ENCODE results near the gene SLAMF9. TPM values are rescaled to one million over a fixed set of nuclear protein-coding genes. Genes with fewer than 3 reads are reported as not detected.
"Not testable (repeated sequence)": the region's sequence is repeated elsewhere in the genome, so short reads cannot be mapped to it uniquely, and the experiment has no call there.

SLAMF9 gene
- total RNA-seq, 1 experiment from 2014 or later: not detected

DNA sequence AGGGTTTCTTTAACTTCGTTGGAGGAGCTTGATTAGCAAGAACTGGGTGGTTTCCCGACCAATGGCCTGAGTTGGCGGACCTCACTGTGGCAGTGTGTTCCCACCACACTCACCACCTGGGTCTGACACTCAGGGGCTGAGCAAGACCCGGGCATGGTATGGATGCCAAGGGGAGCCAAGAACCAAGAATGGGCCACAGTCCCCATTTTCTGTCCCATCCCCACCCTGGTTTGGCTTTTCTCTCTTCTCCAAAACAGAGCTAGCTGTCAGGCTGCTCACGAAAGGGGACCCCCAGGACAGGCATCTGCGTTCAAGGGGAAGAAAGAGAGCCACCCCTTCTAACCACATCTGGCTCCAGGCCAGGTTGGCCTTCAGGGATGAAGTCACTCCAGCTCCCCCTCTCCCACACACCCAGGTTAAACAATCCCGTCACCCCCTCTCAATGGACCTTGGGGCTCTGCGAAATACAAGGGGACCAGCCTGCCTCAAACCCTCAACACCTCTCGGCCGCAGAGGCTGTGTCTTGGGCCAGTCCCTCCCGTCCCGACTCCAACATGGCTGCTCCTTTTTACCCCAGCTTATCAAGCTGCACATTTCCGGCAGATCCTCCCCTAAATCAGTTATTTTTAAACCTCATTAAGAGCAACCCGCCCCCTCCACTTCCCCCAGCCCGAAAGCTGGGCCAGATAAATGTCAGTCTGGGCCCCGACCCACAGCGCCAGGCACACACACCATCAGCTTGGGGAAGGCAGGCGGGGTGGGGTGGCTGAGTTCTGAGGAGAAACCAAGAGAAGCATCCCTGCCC is 32.1 kb downstream of the SLAMF9 start:
- peak; percentile 59 for DNase-seq (ENCODE audit: low read depth)

DNA sequence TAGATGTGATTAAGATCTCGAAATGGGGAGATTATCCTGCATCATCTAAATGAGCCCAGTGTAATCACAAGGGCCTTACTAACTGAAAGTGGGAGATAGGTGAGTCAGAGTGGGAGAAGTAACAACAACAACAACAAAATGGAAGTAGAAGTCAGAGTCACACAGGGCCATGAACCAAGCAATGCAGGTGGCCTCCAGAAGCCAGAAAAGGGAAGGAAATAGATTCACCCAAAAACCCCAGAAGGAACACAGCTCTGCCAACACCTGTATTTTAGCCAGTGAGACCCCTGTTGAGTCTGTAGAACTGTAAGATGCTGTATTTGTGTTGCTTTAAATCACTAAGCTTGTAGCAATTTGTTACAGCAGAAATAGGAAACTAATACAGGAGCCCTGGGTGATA is 32.8 kb downstream of the SLAMF9 start:
- peak; percentile 53 for DNase-seq (ENCODE audit: low read depth)

DNA sequence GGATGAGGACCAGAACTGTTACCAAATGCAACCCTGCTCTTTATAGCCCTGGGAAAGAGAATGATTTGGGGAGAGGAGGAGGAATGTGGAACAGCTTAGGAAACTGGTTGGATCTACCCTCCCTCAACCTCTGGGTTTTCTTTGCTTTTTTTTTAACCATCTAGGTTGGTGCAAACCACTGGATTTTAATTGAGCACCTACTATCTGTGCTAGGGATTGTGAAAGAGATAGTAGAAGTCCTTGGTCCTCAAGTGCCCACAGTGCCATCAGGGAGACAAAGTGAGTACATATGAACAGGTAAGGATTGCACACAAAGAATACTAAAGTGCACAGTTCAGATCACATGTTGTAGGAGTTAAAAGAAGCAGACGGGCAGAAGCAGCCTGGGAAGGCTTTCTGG is 33.4 kb downstream of the SLAMF9 start:
- no peak for DNase-seq (ENCODE audit: low read depth)

DNA sequence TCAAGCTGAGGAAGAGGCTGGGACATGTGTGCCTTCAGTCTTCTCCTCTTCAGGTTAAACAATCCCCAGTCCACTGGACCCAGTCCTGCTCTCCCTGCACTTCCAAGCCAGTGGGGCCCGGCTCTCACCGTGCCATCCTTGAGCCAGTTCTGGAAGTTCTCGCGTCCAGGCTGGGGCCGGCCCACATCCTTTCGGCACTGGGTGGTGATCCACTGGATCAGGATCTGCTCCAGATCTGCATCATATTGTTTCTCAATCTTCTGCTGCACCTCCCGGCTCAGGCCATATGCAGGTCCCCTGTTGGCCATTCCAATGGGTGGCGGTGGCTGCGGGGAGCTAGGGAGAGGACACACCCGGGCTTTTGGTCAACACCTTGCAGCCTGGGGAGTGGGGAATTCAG is 33.8 kb downstream of the SLAMF9 start:
- DNase-seq (ENCODE audit: low read depth): no peak

DNA sequence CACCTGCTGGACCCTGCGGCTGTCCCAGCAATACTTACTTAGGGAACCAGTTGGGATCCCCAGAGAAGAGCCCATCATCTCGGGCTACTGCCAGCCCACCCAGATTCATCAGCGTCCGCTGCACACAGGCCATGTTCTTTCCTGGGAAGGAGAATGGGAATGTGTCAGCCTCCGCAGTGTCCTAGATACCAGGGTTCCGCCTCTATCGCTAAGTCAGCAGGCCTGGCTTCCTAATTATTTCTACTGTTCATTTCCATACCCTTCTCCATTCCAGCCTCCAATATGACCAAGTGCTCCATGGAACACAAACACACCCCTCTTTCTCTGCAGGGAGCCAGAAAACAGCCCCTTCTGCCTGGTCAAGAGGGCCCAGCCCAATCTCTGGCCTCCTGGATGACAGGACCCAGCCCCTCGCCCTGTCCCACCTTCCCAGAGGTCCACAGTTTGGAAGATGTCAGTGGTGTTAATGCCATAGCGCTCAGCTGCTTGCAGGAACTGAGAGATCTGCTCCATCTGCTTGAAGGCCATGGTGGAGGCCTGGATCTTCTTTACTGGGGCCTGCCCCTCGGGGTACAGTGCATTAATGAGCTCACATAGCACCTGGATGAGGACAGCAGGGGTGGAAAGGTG is 34.7 kb downstream of the SLAMF9 start:
- DNase-seq (ENCODE audit: low read depth): no peak

DNA sequence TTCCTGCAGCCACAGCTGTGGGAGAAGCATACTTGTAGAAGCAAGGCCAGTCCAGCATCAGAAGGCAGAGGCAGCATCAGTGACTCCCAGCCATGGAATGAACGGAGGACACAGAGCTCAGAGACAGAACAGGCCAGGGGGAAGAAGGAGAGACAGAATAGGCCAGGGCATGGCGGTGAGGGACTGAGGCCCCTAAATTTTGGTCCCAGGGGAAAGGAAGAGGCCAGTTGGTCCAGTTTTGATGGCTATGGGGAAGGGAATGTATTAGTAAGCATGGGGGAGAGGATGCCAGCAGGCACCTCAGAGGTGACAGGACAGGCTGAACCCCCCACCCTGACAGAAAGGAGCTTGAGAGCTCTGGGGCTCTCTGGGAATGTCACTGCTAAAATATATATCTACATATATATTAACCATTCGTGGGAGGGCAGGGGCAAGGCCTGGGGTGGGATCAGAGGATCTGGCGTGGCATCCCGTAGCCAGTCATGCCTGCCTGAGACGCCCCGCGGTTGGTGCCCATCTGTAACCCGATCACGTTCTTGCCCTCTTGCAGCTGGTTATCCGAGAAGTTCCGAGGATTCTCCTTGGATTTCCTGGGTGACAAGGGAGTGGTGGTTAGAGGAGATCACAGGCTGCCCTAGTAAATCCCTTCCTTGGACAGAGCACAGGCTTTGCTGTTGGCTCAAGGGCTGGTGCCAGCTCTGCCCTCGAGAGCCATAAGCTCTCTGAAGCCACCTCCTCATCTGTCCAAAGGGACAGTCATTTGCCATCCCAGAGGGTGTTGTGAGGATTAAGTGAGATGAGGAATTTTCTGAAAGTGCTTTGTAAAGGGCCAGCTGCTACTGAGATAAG is 35.5 kb downstream of the SLAMF9 start:
- DNase-seq (ENCODE audit: low read depth): no peak

DNA sequence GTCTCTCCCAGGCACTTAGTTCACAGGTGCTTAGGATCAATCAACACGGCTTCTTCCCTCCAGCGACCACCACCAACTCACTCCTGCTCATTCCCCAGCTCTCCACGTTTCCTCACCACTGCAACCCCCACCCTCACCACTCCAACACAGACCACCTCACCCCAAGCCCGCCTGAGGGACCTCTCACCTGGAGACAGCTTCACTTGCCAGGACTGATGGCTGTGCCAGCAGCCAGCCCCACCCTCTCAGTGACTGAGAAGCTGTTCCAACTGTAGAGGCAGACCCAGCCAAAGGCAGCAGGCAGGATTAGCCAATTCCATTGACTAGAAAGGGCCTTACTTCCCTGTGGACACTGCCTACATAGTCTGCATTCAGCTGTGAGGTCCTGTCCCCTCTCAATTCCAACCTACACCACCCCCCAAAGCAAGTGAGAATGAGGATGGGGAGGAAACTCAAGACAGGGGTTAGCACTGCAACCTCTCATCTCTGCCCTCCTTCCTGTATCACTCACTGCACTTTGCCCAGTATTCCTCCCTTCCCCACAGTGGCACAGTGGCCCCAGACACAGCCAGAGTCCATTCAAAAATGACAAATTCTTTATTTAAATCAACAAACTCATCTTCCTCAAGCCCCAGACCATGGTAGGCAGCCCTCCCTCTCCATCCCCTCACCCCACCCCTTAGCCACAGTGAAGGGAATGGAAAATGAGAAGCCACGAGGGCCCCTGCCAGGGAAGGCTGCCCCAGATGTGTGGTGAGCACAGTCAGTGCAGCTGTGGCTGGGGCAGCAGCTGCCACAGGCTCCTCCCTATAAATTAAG is 36.3 kb downstream of the SLAMF9 start:
- DNase-seq (ENCODE audit: low read depth): no peak

DNA sequence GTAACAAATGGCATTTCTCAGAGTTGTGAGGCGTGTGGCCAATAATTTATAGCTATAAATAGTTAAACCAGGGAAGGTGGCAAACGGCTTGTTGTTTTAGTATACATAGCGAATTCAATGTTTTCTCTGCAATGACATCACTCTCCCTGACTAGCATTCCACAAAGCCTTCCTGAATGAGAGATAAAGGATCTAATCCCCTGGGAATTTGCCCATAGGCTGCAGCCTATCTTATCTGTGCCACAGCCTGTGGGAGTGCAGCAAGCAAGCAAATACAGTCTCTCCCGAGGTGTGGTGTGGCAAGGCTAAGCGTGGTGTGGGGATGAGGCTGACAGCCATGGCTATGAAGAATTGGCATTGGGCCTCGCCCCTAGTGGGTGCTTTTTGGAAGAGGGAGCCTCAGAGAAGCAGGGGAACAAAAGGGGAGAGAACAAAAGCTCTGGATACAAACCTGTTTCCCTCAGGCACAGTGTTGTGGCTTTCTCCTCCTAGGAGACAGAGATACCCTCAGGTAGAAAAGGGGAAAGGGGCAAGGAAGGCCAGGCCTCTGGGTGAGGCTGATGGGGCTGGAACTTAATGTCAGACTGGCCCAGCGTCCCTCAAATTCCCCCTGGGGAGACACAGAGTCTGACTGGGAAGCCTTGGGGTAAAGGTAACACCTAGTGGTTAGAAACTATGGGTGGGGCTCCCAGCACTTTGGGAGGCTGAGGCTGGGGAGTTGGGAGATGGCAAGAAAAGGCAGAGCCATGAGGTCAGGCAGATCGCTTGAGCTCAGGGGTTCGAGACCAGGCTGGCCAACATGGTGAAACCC is 37.6 kb downstream of the SLAMF9 start:
- peak; percentile 96 for DNase-seq (ENCODE audit: low read depth)

DNA sequence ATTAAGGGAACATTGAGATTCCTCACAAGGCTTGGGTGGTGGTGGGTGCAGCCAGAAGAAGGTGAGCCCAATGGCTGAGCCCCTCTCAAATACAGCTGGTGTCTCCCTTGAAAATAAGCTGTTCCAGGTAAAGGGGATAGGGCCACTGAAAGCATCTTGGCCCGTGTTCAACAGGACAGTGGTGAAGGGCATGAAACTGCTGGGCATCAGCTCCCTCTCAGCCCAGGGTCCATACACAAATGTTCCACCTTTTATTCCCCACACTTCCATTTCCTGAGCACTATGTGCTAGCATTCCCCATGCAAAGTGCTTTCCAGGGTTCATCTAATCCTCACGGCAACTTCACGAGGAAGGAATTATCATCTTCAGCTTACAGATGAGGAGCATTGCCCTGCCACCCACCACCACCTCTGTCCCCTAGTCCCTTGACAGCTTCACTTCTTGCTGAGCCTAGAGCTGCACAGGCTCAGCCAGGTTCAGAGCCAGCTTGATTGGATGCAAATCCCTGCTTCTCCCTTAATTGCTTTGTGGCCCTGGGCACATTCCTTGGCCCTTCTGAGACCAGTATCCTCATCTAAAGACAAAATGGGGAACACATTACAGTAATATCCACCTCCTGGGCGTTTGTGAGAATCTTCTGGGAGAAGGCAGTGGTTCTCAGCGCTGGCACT is 38.3 kb downstream of the SLAMF9 start:
- DNase-seq (ENCODE audit: low read depth): no peak

DNA sequence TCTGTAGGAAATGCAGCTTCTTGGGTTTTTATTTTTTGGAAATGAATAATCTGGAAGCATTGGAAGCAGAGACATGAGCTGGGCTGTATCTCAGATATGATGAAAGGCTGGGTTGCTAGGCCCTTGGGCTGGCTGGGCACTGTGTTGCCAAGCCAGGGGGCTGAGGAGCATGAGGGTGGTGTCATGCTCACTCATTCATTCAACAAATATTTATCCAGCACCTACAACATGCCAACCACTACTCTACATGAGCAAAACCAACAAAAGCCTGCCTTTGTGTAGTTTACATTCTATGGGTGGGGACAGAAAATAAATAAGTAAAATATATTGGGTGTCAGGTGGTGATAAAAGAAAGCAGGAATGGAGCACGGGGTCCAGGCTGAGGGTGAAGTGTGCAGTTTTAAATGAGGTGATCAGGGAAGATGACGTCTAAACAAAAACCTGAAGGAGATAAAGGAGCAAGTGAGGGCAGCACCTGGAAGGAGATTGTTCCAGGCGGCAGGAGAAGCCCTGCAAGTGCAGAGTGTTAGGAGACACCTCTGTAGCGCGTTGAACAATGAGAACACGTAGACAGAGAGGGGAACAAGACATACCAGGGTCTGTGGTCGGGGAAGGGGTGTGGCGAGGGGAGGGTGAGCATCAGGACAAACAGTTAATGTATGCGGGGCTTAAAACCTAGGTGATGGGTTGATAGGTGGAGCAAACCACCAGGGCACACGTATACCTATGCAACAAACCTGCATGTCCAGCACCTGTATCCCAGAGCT is 39.6 kb downstream of the SLAMF9 start:
- no peak for DNase-seq (ENCODE audit: low read depth)

DNA sequence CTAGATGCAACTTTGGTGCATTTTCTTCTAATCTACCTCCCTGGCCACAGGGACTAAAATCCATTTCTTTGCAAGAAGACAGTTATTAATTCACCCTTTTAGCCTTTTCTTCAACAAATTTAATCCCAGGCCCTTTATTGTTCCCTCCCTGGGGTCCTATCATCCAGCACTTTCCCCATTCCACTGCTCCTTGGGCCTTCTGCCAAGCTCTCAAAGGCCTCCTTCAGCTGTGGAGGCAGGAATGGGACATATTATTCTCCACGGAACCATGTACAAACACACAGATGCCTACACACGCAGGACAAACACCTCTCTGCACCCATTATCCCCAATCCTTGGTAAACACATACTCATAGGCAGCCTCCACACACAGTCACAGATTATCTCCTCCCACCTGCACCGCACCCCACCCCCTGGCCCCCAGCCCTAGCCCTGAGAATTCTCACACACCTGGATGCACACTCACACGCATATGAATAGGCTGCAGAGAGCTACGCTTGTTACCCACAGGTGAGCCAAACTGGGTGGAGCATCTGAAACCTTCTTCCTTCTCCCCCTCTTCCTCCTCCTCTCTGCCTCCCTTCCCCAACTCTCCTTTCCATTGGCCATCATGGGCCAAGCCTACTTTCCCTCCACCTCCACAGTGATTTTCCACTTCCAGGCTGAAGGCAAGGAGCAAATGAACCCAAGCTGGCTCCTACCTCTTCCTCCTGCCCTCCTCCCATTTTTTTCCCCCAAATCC is 40.4 kb downstream of the SLAMF9 start:
- DNase-seq (ENCODE audit: low read depth): peak; percentile 44

DNA sequence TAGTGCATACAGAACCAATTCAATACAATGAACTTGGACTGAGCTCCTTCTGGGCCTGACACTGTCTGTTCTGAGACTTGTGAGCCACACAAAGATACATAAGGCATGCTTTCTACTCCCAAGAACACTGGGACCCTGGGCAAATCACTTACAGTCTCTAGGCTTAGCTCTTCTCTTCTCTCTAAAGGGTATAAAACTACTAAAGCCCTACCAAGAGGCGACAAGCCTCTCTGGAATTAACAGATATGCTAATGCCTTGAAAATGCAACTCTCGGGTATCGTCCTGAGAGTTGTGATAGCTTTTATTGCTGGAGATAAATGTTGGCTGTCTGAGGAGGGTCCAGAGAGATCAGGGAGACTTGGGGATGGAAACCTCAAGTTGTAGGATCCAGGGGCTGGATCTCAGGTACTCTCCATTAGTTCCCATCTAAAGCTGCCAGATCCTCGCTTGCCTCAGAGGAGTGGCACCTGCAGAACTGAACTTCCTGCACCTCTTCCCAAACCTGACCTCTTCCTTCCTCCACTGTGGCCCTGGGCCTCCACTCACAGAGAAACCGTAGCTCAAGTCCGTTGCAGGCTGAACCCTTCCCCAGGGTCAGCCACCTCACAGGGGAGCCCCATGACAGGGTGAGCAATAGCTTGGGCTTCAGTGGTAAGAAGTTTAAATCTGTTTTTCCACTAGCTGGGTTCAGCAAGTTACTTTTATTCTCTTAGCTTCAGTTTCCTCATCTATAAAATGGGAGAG is 42.5 kb downstream of the SLAMF9 start:
- no peak for DNase-seq (ENCODE audit: low read depth)

DNA sequence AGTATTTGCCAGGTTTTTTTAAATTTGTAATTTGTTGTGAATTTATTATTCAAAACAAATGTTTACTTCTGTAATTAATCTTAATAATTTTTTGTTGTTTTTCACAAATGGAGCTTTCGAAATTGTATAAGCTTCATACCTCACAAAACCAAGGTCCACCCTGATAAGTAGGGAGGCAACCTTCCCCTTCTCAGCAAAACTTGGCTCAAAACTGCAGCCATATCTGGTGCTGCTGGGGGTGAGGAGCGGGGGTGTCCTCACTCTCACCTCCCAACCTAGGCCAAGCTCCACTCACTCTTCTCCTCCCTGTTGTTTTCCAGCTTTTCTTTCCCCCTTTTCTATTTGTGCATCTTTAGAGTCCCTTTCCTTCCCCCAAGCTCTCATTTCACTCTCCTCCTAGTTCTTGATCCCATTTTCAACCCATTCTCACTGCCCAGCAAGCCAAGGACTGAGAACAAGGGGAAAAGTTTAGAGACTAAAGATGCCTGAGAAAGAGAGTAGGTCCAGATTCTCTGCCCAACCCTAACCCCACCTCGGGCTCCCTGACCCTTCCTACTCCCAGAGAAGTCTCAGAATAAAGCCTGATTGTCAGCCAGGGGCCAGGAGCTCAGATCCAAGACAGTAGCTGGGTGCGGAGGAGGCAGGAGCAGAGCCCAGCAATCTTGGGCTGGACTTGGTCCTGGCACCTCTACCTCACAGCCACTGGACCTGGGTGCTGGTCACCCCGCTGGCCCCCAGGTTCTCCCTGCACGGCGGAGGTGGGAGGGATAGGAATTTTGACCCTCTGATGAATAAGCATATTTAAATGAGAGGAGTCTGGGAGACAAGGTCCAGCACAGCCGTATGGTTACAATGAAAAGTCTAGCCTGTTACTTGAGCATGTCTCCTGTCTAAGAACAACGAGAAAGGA is 45.8 kb downstream of the SLAMF9 start:
- no peak for DNase-seq (ENCODE audit: low read depth)

DNA sequence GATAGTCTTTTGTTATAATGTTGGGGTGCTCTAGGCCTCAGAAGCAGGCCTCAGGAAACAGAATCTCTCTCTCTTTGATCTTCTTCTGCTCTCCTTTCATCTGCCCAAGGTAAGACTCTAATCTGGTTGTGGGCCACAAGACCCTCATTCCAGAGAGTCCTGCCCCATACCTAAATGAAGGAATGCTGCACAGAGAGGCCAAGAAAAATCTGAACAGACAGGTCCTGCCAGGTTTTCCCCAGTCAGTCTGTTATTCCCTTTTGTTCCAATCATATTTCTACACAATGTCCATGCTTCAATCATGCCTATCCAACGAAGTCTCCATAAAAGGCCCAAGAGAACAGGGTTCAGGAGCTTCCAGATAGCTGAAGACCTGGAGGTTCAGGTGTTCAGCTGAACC is 47.1 kb downstream of the SLAMF9 start:
- DNase-seq (ENCODE audit: low read depth): no peak

DNA sequence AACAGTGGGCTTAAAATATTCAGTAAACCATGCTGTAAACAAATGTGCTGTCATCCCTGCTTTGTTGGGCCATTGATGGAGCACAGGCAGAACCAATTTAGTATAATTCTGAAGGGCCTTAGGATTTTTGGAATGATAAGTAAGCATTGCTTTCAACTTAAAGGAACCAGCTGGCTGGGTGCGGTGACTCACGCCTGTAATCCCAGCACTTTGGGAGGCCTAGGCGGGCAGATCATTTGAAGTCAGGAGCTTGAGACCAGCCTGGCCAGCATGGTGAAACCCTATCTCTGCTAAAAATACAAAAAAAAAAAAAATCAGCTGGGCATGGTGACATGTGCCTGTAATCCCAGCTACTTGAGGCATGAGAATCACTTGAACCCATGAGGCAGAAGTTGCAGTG is 50.0 kb downstream of the SLAMF9 start:
- not testable (repeated sequence) for DNase-seq (ENCODE audit: low read depth)

DNA sequence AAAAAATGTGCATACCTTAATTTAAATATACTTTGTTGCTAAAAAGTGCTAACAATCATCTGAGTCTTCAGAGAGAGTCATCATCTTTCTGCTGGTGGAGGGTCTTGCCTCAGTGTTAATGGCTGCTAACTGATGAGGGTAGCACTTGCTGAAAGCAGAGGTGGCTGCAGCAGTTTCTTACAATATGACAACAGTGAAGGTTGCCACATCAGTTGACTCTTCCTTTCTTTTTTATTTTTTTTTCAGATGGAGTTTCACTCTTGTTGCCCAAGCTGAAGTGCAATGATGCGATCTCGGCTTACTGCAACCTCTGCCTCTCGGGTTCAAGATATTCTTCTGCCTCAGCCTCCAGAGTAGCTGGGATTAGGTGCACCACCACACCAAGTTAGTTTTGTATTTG is 51.5 kb downstream of the SLAMF9 start:
- no peak for DNase-seq (ENCODE audit: low read depth)
